CD4-positive, CD25-positive, alpha-beta regulatory T cell (primary cell): Measurements from ENCODE around the gene SIPA1L3. TPM values are rescaled to one million over a fixed set of nuclear protein-coding genes. Genes with fewer than 3 reads are reported as not detected.

Experiments
- ATAC-seq, 2 donors: fragments of 150-1000 bp; cut with Tn5 transposase; one replicate each; pipeline ENCODE4 v1.10.0; 2021; ENCODE audit warnings: low read depth in 2 of 2, moderate number of reproducible peaks in 2 of 2, moderate library complexity in 1 of 2
- DNase-seq, 3 donors: peaks; one replicate each; pipeline versions ENCODE4 v3.0.0 to v3.0.0-alpha.2; 2012 to 2022; ENCODE audit warnings: mixed read lengths in 1 of 3
- H3K27ac ChIP-seq: one replicate; pipeline ENCODE4 v1.7.0; 2013; ENCODE audit warnings: mild to moderate bottlenecking, low read length; ENCODE audit not compliant: insufficient read depth, poor library complexity, severe bottlenecking
- H3K27me3 ChIP-seq: one replicate; pipeline ENCODE4 v1.7.0; 2013; ENCODE audit warnings: low read length; ENCODE audit not compliant: control insufficient read depth, insufficient read depth
- H3K36me3 ChIP-seq: one replicate; pipeline ENCODE4 v1.7.0; 2013; ENCODE audit warnings: mild to moderate bottlenecking, low read length, moderate library complexity; ENCODE audit not compliant: control insufficient read depth, insufficient read depth
- H3K4me1 ChIP-seq: 2 replicates; pipeline ENCODE4 v1.7.0; 2013; ENCODE audit warnings: mild to moderate bottlenecking, low read length; ENCODE audit not compliant: insufficient read depth, control insufficient read depth, poor library complexity, severe bottlenecking
- H3K4me3 ChIP-seq: one replicate; pipeline ENCODE4 v1.7.0; 2013; ENCODE audit warnings: low read depth, mild to moderate bottlenecking, low read length, moderate library complexity
- H3K9me3 ChIP-seq, 2 experiments: 1 replicate in 1 of 2; 2 replicates in 1 of 2; pipeline ENCODE4 v1.7.0; 2013; ENCODE audit warnings: low read length in 2 of 2, mild to moderate bottlenecking in 1 of 2, moderate library complexity in 1 of 2; ENCODE audit not compliant: control insufficient read depth in 2 of 2
- H3K27ac Mint-ChIP-seq, 3 donors: one replicate each; pipeline ENCODE4 v1.8.0; 2020 to 2022; ENCODE audit warnings: mild to moderate bottlenecking in 3 of 3, mixed read lengths in 3 of 3, moderate library complexity in 2 of 3
- H3K27me3 Mint-ChIP-seq: one replicate; pipeline ENCODE4 v1.8.0; 2022; ENCODE audit warnings: mild to moderate bottlenecking, mixed read lengths
- H3K36me3 Mint-ChIP-seq: one replicate; pipeline ENCODE4 v1.8.0; 2020; ENCODE audit warnings: mixed read lengths
- H3K4me1 Mint-ChIP-seq, 4 donors: one replicate each; pipeline ENCODE4 v1.8.0; 2020 to 2022; ENCODE audit warnings: mixed read lengths in 4 of 4, mild to moderate bottlenecking in 1 of 4
- H3K4me3 Mint-ChIP-seq, 4 donors: one replicate each; pipeline ENCODE4 v1.8.0; 2020 to 2022; ENCODE audit warnings: mild to moderate bottlenecking in 4 of 4, mixed read lengths in 4 of 4, moderate library complexity in 3 of 4
- H3K9me3 Mint-ChIP-seq, 7 donors: one replicate each; pipeline ENCODE4 v1.8.0; 2020 to 2022; ENCODE audit warnings: mixed read lengths in 7 of 7, mild to moderate bottlenecking in 3 of 7, moderate library complexity in 2 of 7
- polyA plus RNA-seq, 4 donors: library from polyadenylated mRNA; unstranded; fragments of 300-500 nt; fragmentation: Illumina TruSeq; gene quantifications; one replicate each; pipeline ENCODE4 v1.2.3, GENCODE V29; 2021
- total RNA-seq: library from RNA; stranded (reverse); gene quantifications from one replicate; pipeline ENCODE4 v1.2.3, GENCODE V29; 2022

SIPA1L3 gene
- total and polyA plus RNA-seq, 5 donors from 2014 or later: 0.41 to 27.6 (median 1.7) TPM

DNA sequence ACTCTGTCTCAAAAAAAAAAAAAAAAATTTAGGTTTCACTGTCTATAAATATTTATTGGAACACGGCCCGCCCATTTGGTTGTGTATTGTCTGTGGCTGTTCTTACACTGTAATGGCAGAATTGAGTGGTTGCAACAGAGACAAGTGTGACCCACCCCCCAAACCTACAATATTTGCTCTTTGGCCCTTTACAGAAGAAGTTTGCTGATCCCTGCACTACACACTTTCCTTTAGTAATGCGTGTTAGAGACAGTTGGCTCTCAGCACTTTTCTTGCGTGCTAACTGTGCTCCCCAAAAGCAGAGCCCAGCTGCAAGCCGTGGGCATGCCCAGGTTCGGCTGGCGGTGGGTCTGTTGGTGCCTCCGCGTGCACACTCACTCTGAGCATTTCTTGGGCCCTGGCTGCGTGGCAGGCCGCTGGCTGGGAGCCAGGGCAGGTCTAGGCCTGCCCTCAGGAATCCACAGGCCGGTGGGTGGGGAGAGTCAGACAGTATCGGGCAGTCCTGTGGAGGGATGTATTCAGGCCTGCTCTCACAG is 72.6 kb downstream of the SIPA1L3 start:
- no peak overlapping the region for H3K4me3 ChIP-seq
- no peak overlapping the region for H3K27ac ChIP-seq
- no peaks in the 10 kb centered on the region for H3K9me3 ChIP-seq
- no peaks in the 10 kb centered on the region for H3K4me1 ChIP-seq
- no peak for ATAC-seq
- no peaks in the 10 kb centered on the region for H3K36me3 ChIP-seq
- H3K27ac Mint-ChIP-seq: peak overlapping the region in 1 of 3 donors; percentile 90
- no peak for DNase-seq
- no peak overlapping the region for H3K4me3 Mint-ChIP-seq
- H3K36me3 Mint-ChIP-seq: peaks cover 4% of the 10 kb centered on the region
- H3K27me3 Mint-ChIP-seq: no peaks in the 10 kb centered on the region
- H3K4me1 Mint-ChIP-seq: peaks cover 0 to 15% (median 5%) of the 10 kb centered on the region in 4 donors
- H3K27me3 ChIP-seq: no peaks in the 10 kb centered on the region
- no peaks in the 10 kb centered on the region for H3K9me3 Mint-ChIP-seq

DNA sequence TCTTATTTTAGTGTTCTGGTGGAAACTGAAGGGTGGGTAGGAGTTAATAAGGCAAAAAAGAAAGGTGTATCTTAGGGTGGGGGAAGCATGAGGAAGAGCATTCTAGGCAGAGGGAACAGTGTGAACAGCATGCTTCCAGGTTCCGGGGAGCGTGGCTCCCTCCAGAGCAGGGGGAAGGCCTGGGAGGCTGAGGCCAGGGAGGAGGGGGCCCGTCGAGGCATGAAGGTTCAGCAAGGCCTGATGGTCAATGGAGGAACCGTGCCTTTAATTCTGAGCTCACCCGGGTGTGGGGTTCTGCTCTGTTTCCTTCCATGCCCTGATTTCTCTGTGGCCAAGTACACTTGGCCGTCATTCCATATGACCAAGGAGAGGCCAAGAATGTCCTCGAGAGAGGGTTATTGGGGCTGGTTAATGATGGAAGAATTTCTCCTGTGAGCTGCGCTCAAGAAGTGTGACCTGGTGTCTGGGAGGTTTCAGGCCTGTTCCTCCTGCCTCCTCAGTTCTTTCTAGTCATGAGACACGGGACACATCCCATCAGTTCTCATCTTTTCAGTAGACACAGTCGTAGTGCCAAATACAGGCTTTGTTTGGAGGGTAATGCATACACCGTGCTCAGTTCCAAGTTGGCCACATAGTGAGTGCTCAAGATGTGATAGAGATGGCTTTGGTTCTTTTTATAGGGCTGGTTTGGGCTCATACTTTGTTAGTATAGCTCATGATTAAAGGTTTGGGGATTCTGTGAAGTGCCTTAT is 73.6 kb downstream of the SIPA1L3 start:
- H3K4me3 ChIP-seq: no peak overlapping the region
- no peak overlapping the region for H3K4me3 Mint-ChIP-seq
- no peaks in the 10 kb centered on the region for H3K9me3 Mint-ChIP-seq
- H3K27me3 ChIP-seq: no peaks in the 10 kb centered on the region
- no peak for ATAC-seq
- no peak overlapping the region for H3K27ac ChIP-seq
- H3K36me3 Mint-ChIP-seq: peaks cover 4% of the 10 kb centered on the region
- H3K36me3 ChIP-seq: no peaks in the 10 kb centered on the region
- no peak overlapping the region for H3K27ac Mint-ChIP-seq
- peaks cover 0 to 22% (median 7%) of the 10 kb centered on the region in 4 donors for H3K4me1 Mint-ChIP-seq
- DNase-seq: no peak
- no peaks in the 10 kb centered on the region for H3K27me3 Mint-ChIP-seq
- H3K9me3 ChIP-seq: no peaks in the 10 kb centered on the region
- H3K4me1 ChIP-seq: no peaks in the 10 kb centered on the region

DNA sequence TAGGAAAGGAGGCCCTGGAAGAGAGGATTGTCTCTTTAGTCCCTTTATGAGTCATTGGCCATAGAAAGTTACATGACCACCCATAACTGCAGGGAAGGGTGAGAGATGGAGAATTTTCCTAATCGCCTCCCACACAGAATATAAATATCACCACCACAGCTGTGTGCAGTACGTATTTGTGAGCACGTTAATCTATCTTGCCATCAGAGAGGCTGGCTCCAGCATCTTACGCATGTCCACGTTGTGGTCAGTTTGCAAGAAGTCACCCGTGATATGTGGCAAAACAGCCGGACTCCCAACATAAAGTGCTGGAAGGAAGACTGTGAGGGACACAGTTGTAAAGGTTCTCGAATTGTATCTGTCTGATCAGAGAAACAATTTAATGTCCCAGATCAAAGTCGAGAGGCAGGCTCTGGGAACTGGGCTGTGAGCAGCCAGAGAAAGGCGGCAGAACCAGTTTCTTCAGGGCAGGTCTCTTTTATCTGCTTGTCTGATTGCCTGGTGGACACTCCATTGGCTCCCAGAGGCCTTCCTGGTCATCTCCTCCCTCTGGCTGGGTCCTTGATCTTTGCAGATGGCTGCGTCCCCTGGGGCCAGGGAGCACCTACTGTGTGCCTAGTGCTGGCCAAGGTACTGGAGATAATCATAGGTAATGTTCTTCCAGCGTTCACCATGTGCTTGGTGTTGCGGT is 74.9 kb downstream of the SIPA1L3 start:
- Mint-ChIP-seq H3K4me1 (peaks cover 0 to 31% (median 10%) of the 10 kb centered on the region in 4 donors), H3K27me3 (no peaks in the 10 kb centered on the region), H3K9me3 (no peaks in the 10 kb centered on the region), H3K36me3 (peaks cover 4% of the 10 kb centered on the region), H3K4me3 (no peak overlapping the region), H3K27ac (peak overlapping the region in 1 of 3 donors; percentile 38)
- no peaks in the 10 kb centered on the region for H3K9me3 ChIP-seq
- no peaks in the 10 kb centered on the region for H3K4me1 ChIP-seq
- no peaks in the 10 kb centered on the region for H3K27me3 ChIP-seq
- no peak overlapping the region for H3K27ac ChIP-seq
- no peak overlapping the region for H3K4me3 ChIP-seq
- DNase-seq (no peak), ATAC-seq (no peak)
- no peaks in the 10 kb centered on the region for H3K36me3 ChIP-seq

DNA sequence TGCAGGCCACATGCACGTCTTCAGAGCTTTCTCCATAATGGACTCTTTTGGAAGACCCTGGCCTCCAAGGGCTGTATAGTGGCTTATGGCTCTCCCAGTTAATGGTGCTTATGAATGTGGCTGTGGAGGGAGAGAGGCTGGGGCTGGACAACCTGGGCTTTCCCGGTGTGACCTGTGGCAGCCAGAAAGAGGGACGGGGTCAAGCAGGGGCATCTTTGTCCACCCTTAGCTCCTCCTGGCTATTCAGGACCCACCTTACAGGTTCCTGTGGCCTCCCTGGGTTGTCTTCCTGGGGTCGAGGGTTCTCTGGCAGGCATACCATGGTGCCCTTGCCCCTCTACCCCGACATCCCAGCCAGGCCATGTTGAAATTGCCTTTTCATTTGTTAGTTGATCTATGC is 75.6 kb downstream of the SIPA1L3 start:
- peak overlapping the region in 1 of 3 donors; percentile 26 for H3K27ac Mint-ChIP-seq
- H3K36me3 ChIP-seq: no peaks in the 10 kb centered on the region
- DNase-seq: no peak
- peaks cover 0 to 31% (median 10%) of the 10 kb centered on the region in 4 donors for H3K4me1 Mint-ChIP-seq
- no peak overlapping the region for H3K4me3 Mint-ChIP-seq
- H3K4me1 ChIP-seq: no peaks in the 10 kb centered on the region
- H3K27me3 Mint-ChIP-seq: no peaks in the 10 kb centered on the region
- H3K27me3 ChIP-seq: no peaks in the 10 kb centered on the region
- no peaks in the 10 kb centered on the region for H3K9me3 Mint-ChIP-seq
- H3K27ac ChIP-seq: no peak overlapping the region
- H3K36me3 Mint-ChIP-seq: peaks cover 4% of the 10 kb centered on the region
- no peak for ATAC-seq
- H3K9me3 ChIP-seq: no peaks in the 10 kb centered on the region
- no peak overlapping the region for H3K4me3 ChIP-seq

DNA sequence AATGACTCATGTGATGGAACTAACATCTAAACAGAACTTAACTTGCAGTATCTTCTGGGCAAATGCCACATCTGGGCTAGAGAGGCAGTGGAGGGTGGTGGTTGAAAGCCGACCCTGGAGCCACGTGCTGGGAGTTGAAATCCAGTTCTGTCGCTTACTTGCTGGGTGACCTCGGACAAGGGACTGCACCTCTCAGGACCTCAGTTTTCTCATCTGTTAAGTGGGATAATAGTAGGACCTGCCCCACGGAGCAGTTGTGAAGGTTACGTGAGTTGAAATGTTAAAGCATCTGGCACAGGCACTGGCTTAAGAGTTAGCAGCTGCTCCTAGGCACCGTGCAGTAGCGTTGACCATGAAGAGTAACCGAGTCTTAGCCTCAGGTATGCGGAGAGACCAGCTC is 76.1 kb downstream of the SIPA1L3 start:
- Histone ChIP-seq H3K4me3 (no peak overlapping the region), H3K4me1 (no peaks in the 10 kb centered on the region), H3K27me3 (no peaks in the 10 kb centered on the region), H3K9me3 (no peaks in the 10 kb centered on the region), H3K36me3 (no peaks in the 10 kb centered on the region), H3K27ac (no peak overlapping the region)
- Mint-ChIP-seq H3K4me1 (peaks cover 0 to 31% (median 9%) of the 10 kb centered on the region in 4 donors), H3K9me3 (no peaks in the 10 kb centered on the region), H3K36me3 (peaks cover 4% of the 10 kb centered on the region), H3K4me3 (no peak overlapping the region), H3K27me3 (no peaks in the 10 kb centered on the region), H3K27ac (peak overlapping the region in 1 of 3 donors; percentile 26)
- ATAC-seq (no peak), DNase-seq (no peak)

DNA sequence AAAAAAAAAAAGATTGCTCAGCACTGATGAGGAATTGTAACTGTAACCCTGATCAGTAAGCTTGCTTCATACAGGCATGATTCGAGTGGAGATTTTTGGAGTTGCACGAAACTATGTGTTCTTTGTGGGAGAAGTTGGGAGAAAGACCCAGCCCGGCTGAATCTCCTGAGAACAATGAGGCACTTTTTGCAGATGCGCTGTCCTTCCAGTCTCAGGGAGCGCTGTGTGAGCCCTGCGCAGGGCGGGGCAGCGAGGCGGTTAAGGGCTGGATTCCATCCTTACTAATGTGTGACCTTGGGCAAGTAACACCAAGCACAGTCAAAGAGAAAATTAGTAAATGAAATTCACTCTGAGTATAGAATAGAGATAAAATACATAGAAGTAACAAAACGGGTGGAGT is 76.9 kb downstream of the SIPA1L3 start:
- Mint-ChIP-seq H3K9me3 (no peaks in the 10 kb centered on the region), H3K4me1 (peaks cover 0 to 35% (median 9%) of the 10 kb centered on the region in 4 donors), H3K36me3 (peaks cover 4% of the 10 kb centered on the region), H3K4me3 (no peak overlapping the region), H3K27me3 (no peaks in the 10 kb centered on the region), H3K27ac (peak overlapping the region in 1 of 3 donors; percentile 78)
- no peak overlapping the region for H3K4me3 ChIP-seq
- no peaks in the 10 kb centered on the region for H3K9me3 ChIP-seq
- H3K36me3 ChIP-seq: no peaks in the 10 kb centered on the region
- no peaks in the 10 kb centered on the region for H3K4me1 ChIP-seq
- H3K27me3 ChIP-seq: no peaks in the 10 kb centered on the region
- no peak for ATAC-seq
- no peak overlapping the region for H3K27ac ChIP-seq
- DNase-seq: no peak

DNA sequence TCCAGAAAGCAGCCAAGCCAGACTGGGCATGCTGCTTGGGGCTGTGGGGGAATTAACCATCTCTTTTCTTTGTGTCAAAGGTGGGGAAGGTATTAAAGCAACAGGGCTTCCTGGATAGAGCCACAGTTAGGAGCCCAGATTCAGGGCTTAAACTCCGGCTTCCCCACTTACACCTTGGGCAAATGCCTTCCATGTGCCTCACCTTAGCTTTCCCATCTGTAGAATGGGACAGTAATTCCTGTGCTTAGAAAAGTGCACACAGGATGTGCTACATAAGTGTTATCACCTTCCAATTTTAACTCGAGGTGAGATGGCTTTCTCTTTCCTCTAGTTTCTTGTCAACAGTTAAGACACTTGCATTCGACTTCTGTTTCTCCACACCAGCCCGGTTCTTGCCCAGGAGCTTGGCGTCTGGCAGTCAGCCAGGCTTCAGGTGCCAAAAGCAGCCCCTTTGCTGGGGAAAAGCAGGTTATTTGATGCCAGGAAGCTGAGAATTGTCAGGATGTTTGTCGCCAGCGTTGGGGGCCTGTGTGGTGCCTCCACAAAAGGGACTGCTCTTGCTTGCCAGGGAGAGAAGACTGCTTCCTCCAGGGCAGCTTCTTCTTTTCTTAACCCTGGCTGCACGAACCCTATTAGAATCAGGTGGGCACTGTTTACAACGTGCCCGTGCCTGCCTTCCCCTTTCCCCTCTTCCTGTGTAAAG is 79.2 kb downstream of the SIPA1L3 start:
- no peaks in the 10 kb centered on the region for H3K9me3 ChIP-seq
- Mint-ChIP-seq H3K36me3 (no peaks in the 10 kb centered on the region), H3K4me1 (peaks cover 0 to 37% (median 9%) of the 10 kb centered on the region in 4 donors), H3K27ac (peak overlapping the region in 2 of 3 donors; percentile 31 to 43), H3K4me3 (peak overlapping the region in 1 of 4 donors; percentile 10), H3K9me3 (no peaks in the 10 kb centered on the region), H3K27me3 (no peaks in the 10 kb centered on the region)
- no peak overlapping the region for H3K27ac ChIP-seq
- no peak overlapping the region for H3K4me3 ChIP-seq
- no peak for ATAC-seq
- no peaks in the 10 kb centered on the region for H3K27me3 ChIP-seq
- DNase-seq: peak in 1 of 3 donors; percentile 13
- H3K36me3 ChIP-seq: no peaks in the 10 kb centered on the region
- no peaks in the 10 kb centered on the region for H3K4me1 ChIP-seq
